Motor neuron (in vitro differentiated cells): ENCODE measurements around the gene TAF6L. TPM values are rescaled to one million over a fixed set of nuclear protein-coding genes. Genes with fewer than 3 reads are reported as not detected.
"Not testable (repeated sequence)": the region's sequence is repeated elsewhere in the genome, so short reads cannot be mapped to it uniquely, and the experiment has no call there.

Source experiments
- ATAC-seq, 8 experiments: fragments of 200-7000 bp; cut with Tn5 transposase; replicated peaks in 6 of 8; 2 replicates each; pipeline ENCODE4 v1.8.0; 2021; ENCODE audit warnings: mild to moderate bottlenecking in 8 of 8, moderate library complexity in 8 of 8
- H3K27ac ChIP-seq, 2 donors: fragments of 250-450 bp; sonication (Bioruptor Pico); 2 replicates each; pipeline ENCODE4 v1.9.0; 2021; ENCODE audit warnings: antibody characterized with exemption in 2 of 2, mild to moderate bottlenecking in 2 of 2, moderate library complexity in 1 of 2
- H3K4me1 ChIP-seq, 2 donors: fragments of 250-450 bp; sonication (Bioruptor Pico); replicated peaks in 1 of 2; 2 replicates each; pipeline ENCODE4 v1.6.1; 2021; ENCODE audit warnings: antibody characterized with exemption in 2 of 2, mild to moderate bottlenecking in 2 of 2, moderate library complexity in 1 of 2
- H3K4me3 ChIP-seq, 5 donors: fragments of 250-450 bp; sonication (Bioruptor Pico); 2 replicates each; pipeline ENCODE4 v1.9.0; 2021; ENCODE audit warnings: antibody characterized with exemption in 5 of 5, mild to moderate bottlenecking in 5 of 5, moderate library complexity in 4 of 5
- WGBS, 10 experiments: fragments of 450-650 bp; shearing (Covaris generic); methylation state at CpG; one replicate each; pipeline ENCODE4 v1.0.0; 2022; 5-methylcytosine and 5-hydroxymethylcytosine counted together
- in situ Hi-C, 9 experiments: fragments of 400-800 bp; cut with MboI; loops; one replicate each; pipeline ENCODE4 v1.15.0; 2021; ENCODE audit warnings: low sequenced_read_pairs in 9 of 9, low pct_unique_long_range_greater_than_20kb in 2 of 9; ENCODE audit not compliant: unreplicated experiment in 9 of 9
- total RNA-seq, 8 experiments: library from RNA; unstranded; fragments of 300-600 nt; gene quantifications; 2 replicates each; pipeline versions ENCODE4 v1.2.3 to v1.2.4, GENCODE V29; 2022

TAF6L gene
- total RNA-seq, 8 experiments from 2014 or later: 8.7 to 40.6 (median 13.9) TPM

GRCh38 chr11:62737196-62737595, 34.0 kb upstream of the TAF6L start:
- ATAC-seq: no peak
- in situ Hi-C loops: no loop called here
- Histone ChIP-seq H3K4me3 (no peak overlapping the region), H3K4me1 (no peaks in the 10 kb centered on the region), H3K27ac (no peak overlapping the region)

GRCh38 chr11:62747475-62748160, 23.6 kb upstream of the TAF6L start:
- no peak overlapping the region for H3K4me3 ChIP-seq
- peak in 6 of 8 experiments; percentile 9 to 50 (median 32) for ATAC-seq
- in situ Hi-C loops: no loop called here
- H3K4me1 ChIP-seq: peaks cover 0 to 8% of the 10 kb centered on the region in 2 donors
- H3K27ac ChIP-seq: no peak overlapping the region
- WGBS, 10 experiments: 45 to 93% (median 84%) methylated on average over 1 to 9 of the region's 9 CpGs; no CpG with 5 or more reads in 3 of the 10 experiments

GRCh38 chr11:62749931-62750330, 21.3 kb upstream of the TAF6L start:
- H3K4me1 ChIP-seq: peaks cover 8 to 13% of the 10 kb centered on the region in 2 donors
- WGBS, 10 experiments: 100% methylated on average over 1 to 4 of the region's 5 CpGs; no CpG with 5 or more reads in 3 of the 10 experiments
- in situ Hi-C loops, ATAC-seq, H3K4me3 ChIP-seq, H3K27ac ChIP-seq: not testable (repeated sequence)

GRCh38 chr11:62752177-62752785, 18.9 kb upstream of the TAF6L start:
- WGBS, 10 experiments: 90 to 100% (median 98%) methylated on average over 2 to 13 of the region's 14 CpGs; no CpG with 5 or more reads in 6 of the 10 experiments
- H3K4me1 ChIP-seq: peaks cover 10 to 11% of the 10 kb centered on the region in 2 donors
- H3K4me3 ChIP-seq: no peak overlapping the region
- no peak overlapping the region for H3K27ac ChIP-seq
- no peak for ATAC-seq
- in situ Hi-C loops: no loop called here

GRCh38 chr11:62752994-62753735, 18.0 kb upstream of the TAF6L start:
- no peak for ATAC-seq
- in situ Hi-C loops: no loop called here
- Histone ChIP-seq H3K4me3 (peak overlapping the region; percentile 88 to 98 (median 97)), H3K27ac (peak overlapping the region in 1 of 2 donors; percentile 98), H3K4me1 (peaks cover 5 to 10% of the 10 kb centered on the region in 2 donors)
- WGBS, 10 experiments: 30 to 100% (median 73%) methylated on average over 2 to 6 of the region's 15 CpGs; no CpG with 5 or more reads in 4 of the 10 experiments

- in situ Hi-C loops: no loop called here
- Histone ChIP-seq H3K4me1 (peaks cover 5 to 10% of the 10 kb centered on the region in 2 donors), H3K27ac (peak within 1 kb of the TSS; percentile 98), H3K4me3 (peak within 1 kb of the TSS; percentile 88 to 98 (median 97))
- ATAC-seq: peak; percentile 96 to 98 (median 97)
- WGBS, 10 experiments: 0 to 1% (median 0%) methylated on average over 1 to 28 of the region's 47 CpGs; no CpG with 5 or more reads in 3 of the 10 experiments
These were observed 17.2 kb upstream of the TAF6L start, which contains the start of gene ZBTB3 for GRCh38 chr11:62753736-62754603. ZBTB3 (minus strand) TSS chr11:62754160; CDS start chr11:62753664, 496 bp downstream.

GRCh38 chr11:62755086-62755615, 16.0 kb upstream of the TAF6L start:
- Histone ChIP-seq H3K27ac (peak overlapping the region in 1 of 2 donors; percentile 98), H3K4me1 (peaks cover 5 to 10% of the 10 kb centered on the region in 2 donors), H3K4me3 (no peak overlapping the region)
- 0 to 93% (median 81%) methylated on average over 1 to 7 of the region's 10 CpGs; no CpG with 5 or more reads in 1 of the 10 experiments for WGBS, 10 experiments
- in situ Hi-C loops: no loop called here
- no peak for ATAC-seq

GRCh38 chr11:62757846-62758788, 13.1 kb upstream of the TAF6L start:
- WGBS, 10 experiments: 30 to 73% (median 44%) methylated on average over 2 to 7 of the region's 9 CpGs
- no peak overlapping the region for H3K4me3 ChIP-seq
- no peak for ATAC-seq
- peaks cover 11 to 19% of the 10 kb centered on the region in 2 donors for H3K4me1 ChIP-seq
- in situ Hi-C loops: no loop called here
- no peak overlapping the region for H3K27ac ChIP-seq

GRCh38 chr11:62760867-62761227, 10.3 kb upstream of the TAF6L start:
- ATAC-seq, in situ Hi-C loops: not testable (repeated sequence)

GRCh38 chr11:62770778-62771143, 435 bp upstream of the TAF6L start:
- Histone ChIP-seq H3K4me1 (peaks cover 15 to 19% of the 10 kb centered on the region in 2 donors), H3K4me3 (peak overlapping the region; percentile 55 to 89 (median 67)), H3K27ac (peak overlapping the region; percentile 2 to 87)
- ATAC-seq: peak in 6 of 8 experiments; percentile 0 to 15 (median 4)
- in situ Hi-C loops: no loop called here
- WGBS, 10 experiments: 0 to 16% (median 4%) methylated on average over 2 to 18 of the region's 18 CpGs; no CpG with 5 or more reads in 1 of the 10 experiments

More at GRCh38 chr11:62760867-62761227, 10.3 kb upstream of the TAF6L start:
- peak overlapping the region; percentile 58 to 72 (median 62) for H3K4me3 ChIP-seq
- not testable (repeated sequence) for H3K4me1 ChIP-seq
- 11 to 100% (median 64%) methylated on average over 1 to 7 of the region's 9 CpGs; no CpG with 5 or more reads in 2 of the 10 experiments for WGBS, 10 experiments
- H3K27ac ChIP-seq: peak overlapping the region; percentile 67 to 73

GRCh38 chr11:62774407-62774806, 3.2 kb downstream of the TAF6L start:
- no peak overlapping the region for H3K4me3 ChIP-seq
- H3K27ac ChIP-seq: no peak overlapping the region
- WGBS, 10 experiments: 83 to 100% (median 90%) methylated on average over 1 to 3 of the region's 6 CpGs; no CpG with 5 or more reads in 3 of the 10 experiments
- H3K4me1 ChIP-seq: peaks cover 9 to 14% of the 10 kb centered on the region in 2 donors
- ATAC-seq: no peak
- in situ Hi-C loops: no loop called here
